Activated CD4-positive, alpha-beta memory T cell treated with anti-CD3 and anti-CD28 coated beads for 36 hours (primary cell): ENCODE results near the gene CCZ1B. TPM values are rescaled to one million over a fixed set of nuclear protein-coding genes. Genes with fewer than 3 reads are reported as not detected.
"Not testable (repeated sequence)": the region's sequence is repeated elsewhere in the genome, so short reads cannot be mapped to it uniquely, and the experiment has no call there.

ENCODE experiments used
- CTCF ChIA-PET: fragments of 350-600 bp; sonication (Branson Sonifier 250); formaldehyde crosslinking; loops from one replicate; lab custom pipeline; 2021; ENCODE audit warnings: antibody characterized with exemption, inconsistent platforms; lab: Charles Lee
- POLR2A ChIA-PET: fragments of 350-600 bp; sonication (Branson Sonifier 250); formaldehyde crosslinking; loops from one replicate; lab custom pipeline; 2021; ENCODE audit warnings: antibody characterized with exemption; lab: Charles Lee
- DNase-seq: peaks from one replicate; pipeline ENCODE4 v3.0.0-alpha.2; 2020
- H3K27ac Mint-ChIP-seq: one replicate; pipeline ENCODE4 v1.8.0; 2021; ENCODE audit warnings: mixed read lengths
- H3K27me3 Mint-ChIP-seq: one replicate; pipeline ENCODE4 v1.8.0; 2021; ENCODE audit warnings: mixed read lengths
- H3K36me3 Mint-ChIP-seq: one replicate; pipeline ENCODE4 v1.8.0; 2021; ENCODE audit warnings: mixed read lengths
- H3K4me1 Mint-ChIP-seq: one replicate; pipeline ENCODE4 v1.8.0; 2021; ENCODE audit warnings: low read depth, mixed read lengths
- H3K4me3 Mint-ChIP-seq: one replicate; pipeline ENCODE4 v1.8.0; 2021; ENCODE audit warnings: mild to moderate bottlenecking, mixed read lengths
- H3K9me3 Mint-ChIP-seq: one replicate; pipeline ENCODE4 v1.8.0; 2021; ENCODE audit warnings: mixed read lengths
- intact Hi-C: fragments of 100-400 bp; cut with micrococcal nuclease; formaldehyde crosslinking; loops from one replicate; pipeline ENCODE4 v1.15.1; 2023
- total RNA-seq, 2 experiments: library from RNA; stranded (reverse); gene quantifications; one replicate each; pipeline ENCODE4 v1.2.3, GENCODE V29; 2021

CCZ1B gene
- total RNA-seq, 2 experiments from 2014 or later, result 65.7 to 82.4 TPM

DNA sequence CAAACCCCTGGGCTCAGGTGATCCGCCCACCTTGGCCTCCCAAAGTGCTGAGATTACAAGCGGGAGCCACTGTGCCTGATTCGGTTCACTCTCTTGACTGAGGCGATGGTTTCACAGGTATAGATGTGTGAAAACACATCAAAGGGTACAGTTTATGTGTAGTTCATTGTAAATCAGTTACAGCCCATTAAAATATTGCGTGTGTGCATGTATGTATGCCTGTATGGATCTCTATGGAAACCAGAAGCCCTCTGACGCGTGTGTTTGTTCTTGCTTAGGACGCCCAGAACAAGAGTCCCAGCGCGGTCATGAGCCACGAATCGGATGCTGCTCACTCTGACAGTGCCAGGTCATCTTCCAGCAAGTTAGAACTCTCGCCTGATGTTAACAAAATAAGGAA, 36.7 kb downstream of the CCZ1B start:
- H3K4me3 Mint-ChIP-seq, POLR2A ChIA-PET, DNase-seq, intact Hi-C loops, H3K36me3 Mint-ChIP-seq, H3K9me3 Mint-ChIP-seq, CTCF ChIA-PET, H3K27me3 Mint-ChIP-seq, H3K4me1 Mint-ChIP-seq, H3K27ac Mint-ChIP-seq: not testable (repeated sequence)

- H3K4me1 Mint-ChIP-seq, H3K4me3 Mint-ChIP-seq, CTCF ChIA-PET, POLR2A ChIA-PET, intact Hi-C loops, H3K36me3 Mint-ChIP-seq, H3K27ac Mint-ChIP-seq, DNase-seq, H3K9me3 Mint-ChIP-seq, H3K27me3 Mint-ChIP-seq: not testable (repeated sequence)
Measured at GRCh38 chr7:6781581-6781980, 44.5 kb downstream of the CCZ1B start.

DNA sequence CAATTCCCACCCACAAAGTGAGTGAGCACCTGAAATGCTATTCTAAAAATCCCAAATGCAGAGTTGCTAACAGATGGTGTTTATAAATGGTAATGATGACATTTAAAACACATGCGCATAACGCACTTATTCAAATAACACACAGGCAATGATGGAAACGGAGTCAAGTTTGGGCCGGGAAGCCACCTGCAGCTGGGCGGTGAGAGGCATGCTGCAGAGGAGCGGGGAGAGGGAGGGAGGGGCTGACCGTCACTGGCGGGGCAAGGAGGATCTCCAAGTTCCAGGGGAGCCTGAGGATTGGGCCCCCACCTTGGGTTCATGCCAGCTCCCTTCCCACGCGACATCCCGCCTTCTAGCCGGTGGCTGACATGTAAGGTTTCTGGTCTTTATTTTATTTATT, 64.9 kb downstream of the CCZ1B start:
- H3K27ac Mint-ChIP-seq, H3K9me3 Mint-ChIP-seq, H3K36me3 Mint-ChIP-seq, H3K4me3 Mint-ChIP-seq, DNase-seq, H3K4me1 Mint-ChIP-seq, POLR2A ChIA-PET, CTCF ChIA-PET, intact Hi-C loops, H3K27me3 Mint-ChIP-seq: not testable (repeated sequence)

DNA sequence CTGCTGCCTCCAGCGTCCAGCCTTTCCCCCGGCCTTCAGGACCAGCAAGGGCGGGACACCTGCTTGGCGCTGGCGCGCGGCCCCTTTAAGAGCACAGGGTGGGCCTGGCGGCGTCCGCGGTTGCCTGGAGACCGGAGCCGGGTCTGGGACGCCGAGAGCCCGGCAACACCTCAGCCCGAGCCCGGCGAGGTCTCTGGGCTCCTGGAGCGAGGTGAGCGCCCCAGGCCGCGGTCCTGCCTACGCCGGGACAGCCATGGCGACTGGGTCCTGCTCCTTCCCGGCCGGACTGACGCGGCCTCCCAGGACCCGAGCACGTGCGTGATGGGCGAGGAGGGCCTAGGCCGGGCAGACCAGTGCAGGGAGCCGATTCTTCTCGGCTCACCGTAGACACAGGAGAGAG, 72.1 kb downstream of the CCZ1B start, which contains the start of gene RSPH10B2:
TSS of gene RSPH10B2 (plus strand) at position 140 of the 400 bp plus-strand sequence. CDS start 3,575 bp downstream, outside the sequence.
- H3K27ac Mint-ChIP-seq, intact Hi-C loops, DNase-seq, H3K27me3 Mint-ChIP-seq, POLR2A ChIA-PET, H3K36me3 Mint-ChIP-seq, H3K4me1 Mint-ChIP-seq, H3K4me3 Mint-ChIP-seq, CTCF ChIA-PET, H3K9me3 Mint-ChIP-seq: not testable (repeated sequence)

DNA sequence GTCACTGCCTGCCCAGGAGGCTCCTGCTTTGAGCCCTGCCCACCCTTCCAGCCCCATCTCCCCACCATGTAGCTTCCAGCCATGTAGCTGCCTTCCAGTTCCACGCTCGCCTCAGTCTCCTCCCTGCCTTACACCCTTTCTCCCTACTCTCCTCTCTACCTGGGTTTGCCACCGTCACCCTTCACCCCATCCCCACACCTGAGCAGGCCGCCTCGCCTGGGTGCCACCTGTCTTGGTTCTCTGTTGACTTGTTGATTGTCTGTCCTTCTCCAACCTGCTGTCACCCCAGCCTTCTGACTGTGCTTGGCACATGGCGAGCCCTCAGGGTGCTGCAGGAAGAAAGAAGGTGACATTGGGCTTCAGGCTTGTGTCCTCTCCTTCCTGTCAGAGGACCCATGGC, 75.9 kb downstream of the CCZ1B start:
- H3K27ac Mint-ChIP-seq, H3K4me3 Mint-ChIP-seq, H3K27me3 Mint-ChIP-seq, CTCF ChIA-PET, intact Hi-C loops, POLR2A ChIA-PET, H3K9me3 Mint-ChIP-seq, H3K4me1 Mint-ChIP-seq, DNase-seq, H3K36me3 Mint-ChIP-seq: not testable (repeated sequence)

- POLR2A ChIA-PET, H3K9me3 Mint-ChIP-seq, DNase-seq, H3K4me1 Mint-ChIP-seq, H3K4me3 Mint-ChIP-seq, H3K36me3 Mint-ChIP-seq, CTCF ChIA-PET, H3K27me3 Mint-ChIP-seq, intact Hi-C loops, H3K27ac Mint-ChIP-seq: not testable (repeated sequence)
Measured at GRCh38 chr7:6749335-6749734, 76.7 kb downstream of the CCZ1B start.

Other genes with a start within 250 kb of the CCZ1B start
- gene ZDHHC4, start 248.8 kb downstream of the CCZ1B start, total RNA-seq, result 10 to 100 TPM; 31.7 to 44.4 TPM
- 10 to 100 TPM; 25.9 to 27.5 TPM for gene INTS15, start 236.3 kb downstream of the CCZ1B start, total RNA-seq
- gene ZNF853, start 210.7 kb downstream of the CCZ1B start, total RNA-seq, result 1 to 10 TPM in 1 of 2 experiments, under 1 TPM in 1; 0.99 to 1.2 TPM
- gene ZNF316, start 189.0 kb downstream of the CCZ1B start, total RNA-seq, result 10 to 100 TPM; 19.7 to 21.7 TPM
- 10 to 100 TPM; 14.9 to 15.2 TPM for gene ZNF12, start 119.3 kb downstream of the CCZ1B start, total RNA-seq
- under 1 TPM; 0.24 to 0.43 TPM for gene RSPH10B2, start 72.2 kb downstream of the CCZ1B start, total RNA-seq